Loucy (cell line): ENCODE data around the gene MRNIP.

Experiments used
- H2AFZ ChIP-seq: fragments of 200-600 bp; sonication (generic); 2 replicates; pipeline ENCODE4 v1.6.0; 2016; ENCODE audit warnings: antibody characterized with exemption, mild to moderate bottlenecking, low read length, moderate library complexity
- H3F3A ChIP-seq: fragments of 200-600 bp; 2 replicates; pipeline ENCODE4 v1.6.0; 2016; ENCODE audit warnings: antibody characterized with exemption, low read depth, mild to moderate bottlenecking
- H3K27me3 ChIP-seq: fragments of 200-600 bp; sonication (generic); 2 replicates; pipeline ENCODE4 v1.6.1; 2014; ENCODE audit warnings: low read length, mild to moderate bottlenecking; ENCODE audit not compliant: insufficient read depth, poor library complexity, severe bottlenecking
- H3K36me3 ChIP-seq: fragments of 200-600 bp; sonication (generic); 2 replicates; pipeline ENCODE4 v1.6.1; 2016; ENCODE audit warnings: low read length; ENCODE audit not compliant: insufficient read depth
- H3K4me1 ChIP-seq: fragments of 200-600 bp; sonication (generic); 2 replicates; pipeline ENCODE4 v1.5.1; 2014; ENCODE audit warnings: low read length, mild to moderate bottlenecking; ENCODE audit not compliant: insufficient read depth, poor library complexity, severe bottlenecking
- H3K4me2 ChIP-seq: fragments of 200-600 bp; sonication (generic); 2 replicates; pipeline ENCODE4 v1.6.0; 2014; ENCODE audit warnings: antibody characterized with exemption, low read length, low read depth, mild to moderate bottlenecking; ENCODE audit not compliant: poor library complexity, severe bottlenecking
- H3K4me3 ChIP-seq: fragments of 200-600 bp; sonication (generic); 2 replicates; pipeline ENCODE4 v1.5.1; 2014; ENCODE audit warnings: low read length, mild to moderate bottlenecking, mixed read lengths; ENCODE audit not compliant: poor library complexity, severe bottlenecking
- H3K79me2 ChIP-seq: fragments of 200-600 bp; sonication (generic); 2 replicates; pipeline ENCODE4 v1.6.1; 2014; ENCODE audit warnings: low read length; ENCODE audit not compliant: insufficient read depth
- H3K9ac ChIP-seq: fragments of 200-600 bp; sonication (generic); 2 replicates; pipeline ENCODE4 v1.6.0; 2014; ENCODE audit warnings: mild to moderate bottlenecking, low read depth, low read length, moderate library complexity; ENCODE audit not compliant: poor library complexity, severe bottlenecking
- H3K9me2 ChIP-seq: fragments of 200-600 bp; sonication (generic); replicated peaks from 2 replicates; pipeline ENCODE4 v1.6.1; 2016; ENCODE audit warnings: low read depth, low read length, mixed read lengths
- H3K9me3 ChIP-seq: fragments of 200-600 bp; sonication (generic); 2 replicates; pipeline ENCODE4 v1.6.1; 2014; ENCODE audit warnings: mild to moderate bottlenecking, antibody characterized with exemption, low read length, low read depth; ENCODE audit not compliant: insufficient read depth
- H4K20me1 ChIP-seq: fragments of 200-600 bp; sonication (generic); 2 replicates; pipeline ENCODE4 v1.6.0; 2014; ENCODE audit warnings: antibody characterized with exemption, low read length, mild to moderate bottlenecking; ENCODE audit not compliant: insufficient read depth, poor library complexity, severe bottlenecking
- EZH2phosphoT487 ChIP-seq: fragments of 200-600 bp; IDR thresholded peaks from 2 replicates; pipeline ENCODE4 v1.6.1; 2018; ENCODE audit warnings: antibody characterized with exemption, mild to moderate bottlenecking, moderate library complexity, borderline replicate concordance
- TF ChIP-seq, protein P1 (sequence below): fragments of 200-600 bp; sonication (generic); conservative IDR thresholded peaks from 2 replicates; pipeline ENCODE4 v1.5.1; 2014; ENCODE audit warnings: mild to moderate bottlenecking, antibody characterized with exemption, low read length

MRNIP gene, protein sequence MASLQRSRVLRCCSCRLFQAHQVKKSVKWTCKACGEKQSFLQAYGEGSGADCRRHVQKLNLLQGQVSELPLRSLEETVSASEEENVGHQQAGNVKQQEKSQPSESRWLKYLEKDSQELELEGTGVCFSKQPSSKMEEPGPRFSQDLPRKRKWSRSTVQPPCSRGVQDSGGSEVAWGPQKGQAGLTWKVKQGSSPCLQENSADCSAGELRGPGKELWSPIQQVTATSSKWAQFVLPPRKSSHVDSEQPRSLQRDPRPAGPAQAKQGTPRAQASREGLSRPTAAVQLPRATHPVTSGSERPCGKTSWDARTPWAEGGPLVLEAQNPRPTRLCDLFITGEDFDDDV

GRCh38 chr5:179858586-179859427, at the start of gene MRNIP:
Gene MRNIP (minus strand): TSS chr5:179858817. CDS start chr5:179858796, 21 bp downstream.
- Histone ChIP-seq H3K79me2 (no peaks in the 10 kb centered on the region), H3K27me3 (no peaks in the 10 kb centered on the region), H2AFZ (peak within 1 kb of the TSS; percentile 89), H3K9ac (peak within 1 kb of the TSS; percentile 80), H3K4me2 (peak within 1 kb of the TSS; percentile 72), H3K4me3 (peak within 1 kb of the TSS; percentile 92), H3K4me1 (no peaks in the 10 kb centered on the region), H4K20me1 (no peaks in the 10 kb centered on the region), H3K9me3 (no peaks in the 10 kb centered on the region), H3K9me2 (no peaks in the 10 kb centered on the region), H3K36me3 (no peaks in the 10 kb centered on the region), H3F3A (no peaks in the 10 kb centered on the region)
- no peak for TF ChIP-seq EZH2phosphoT487
- TF ChIP-seq, protein P1, sequence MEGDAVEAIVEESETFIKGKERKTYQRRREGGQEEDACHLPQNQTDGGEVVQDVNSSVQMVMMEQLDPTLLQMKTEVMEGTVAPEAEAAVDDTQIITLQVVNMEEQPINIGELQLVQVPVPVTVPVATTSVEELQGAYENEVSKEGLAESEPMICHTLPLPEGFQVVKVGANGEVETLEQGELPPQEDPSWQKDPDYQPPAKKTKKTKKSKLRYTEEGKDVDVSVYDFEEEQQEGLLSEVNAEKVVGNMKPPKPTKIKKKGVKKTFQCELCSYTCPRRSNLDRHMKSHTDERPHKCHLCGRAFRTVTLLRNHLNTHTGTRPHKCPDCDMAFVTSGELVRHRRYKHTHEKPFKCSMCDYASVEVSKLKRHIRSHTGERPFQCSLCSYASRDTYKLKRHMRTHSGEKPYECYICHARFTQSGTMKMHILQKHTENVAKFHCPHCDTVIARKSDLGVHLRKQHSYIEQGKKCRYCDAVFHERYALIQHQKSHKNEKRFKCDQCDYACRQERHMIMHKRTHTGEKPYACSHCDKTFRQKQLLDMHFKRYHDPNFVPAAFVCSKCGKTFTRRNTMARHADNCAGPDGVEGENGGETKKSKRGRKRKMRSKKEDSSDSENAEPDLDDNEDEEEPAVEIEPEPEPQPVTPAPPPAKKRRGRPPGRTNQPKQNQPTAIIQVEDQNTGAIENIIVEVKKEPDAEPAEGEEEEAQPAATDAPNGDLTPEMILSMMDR = no peak

DNA sequence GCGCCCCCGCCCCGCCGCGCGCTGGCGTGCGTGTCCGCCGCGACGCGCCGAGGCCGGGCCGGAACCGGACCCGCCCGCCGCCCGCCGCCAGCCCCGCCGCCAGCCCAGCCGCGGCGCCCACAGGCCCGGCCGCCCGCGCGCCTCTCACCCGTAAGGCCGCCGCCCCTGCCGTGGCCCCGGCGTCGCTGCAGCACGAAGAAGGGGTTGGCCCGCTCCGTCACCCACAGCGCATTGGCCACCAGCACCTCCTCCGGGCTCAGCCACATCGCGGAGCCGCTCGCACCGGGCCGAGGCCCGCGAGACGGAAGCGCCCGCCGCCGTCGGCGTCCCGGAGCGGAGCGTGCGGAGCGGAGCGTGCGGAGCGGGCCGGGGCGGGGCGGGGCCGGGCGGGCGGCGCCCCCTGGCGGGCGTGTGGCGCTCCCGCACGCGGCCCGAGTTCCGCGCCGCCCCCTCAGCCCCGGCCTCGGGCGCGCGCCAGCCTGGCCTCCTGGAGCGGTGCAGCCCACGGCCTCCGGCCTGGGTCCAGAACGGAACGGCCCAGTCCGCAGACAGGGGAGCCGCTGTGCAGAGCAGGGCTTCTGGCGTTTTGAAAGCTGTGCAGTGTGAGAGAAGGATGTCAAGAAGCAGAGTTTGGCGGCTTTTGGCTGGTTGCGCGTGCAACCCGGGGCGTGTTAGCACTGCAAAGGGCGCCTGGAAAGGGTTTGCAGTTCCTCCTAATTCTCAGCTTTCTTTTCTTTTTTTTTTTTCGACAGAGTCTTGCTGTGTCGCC, 49.1 kb upstream of the MRNIP start, which contains the start of gene TBC1D9B:
Gene TBC1D9B (minus strand): TSS at position 342 of the 769 bp plus-strand sequence. CDS start 76 bp downstream, at position 266.
- no peaks in the 10 kb centered on the region for H3K27me3 ChIP-seq

More for the DNA sequence above, 49.1 kb upstream of the MRNIP start, which contains the start of gene TBC1D9B:
- Histone ChIP-seq H3K4me2 (peak within 1 kb of the TSS; percentile 81), H3K36me3 (no peaks in the 10 kb centered on the region), H3K79me2 (peaks cover 28% of the 10 kb centered on the region), H2AFZ (peak within 1 kb of the TSS; percentile 60), H3K4me3 (peak within 1 kb of the TSS; percentile 81), H3K9ac (peak within 1 kb of the TSS; percentile 65), H3F3A (no peaks in the 10 kb centered on the region), H3K9me3 (no peaks in the 10 kb centered on the region), H3K4me1 (peaks cover 11% of the 10 kb centered on the region), H3K9me2 (no peaks in the 10 kb centered on the region), H4K20me1 (no peaks in the 10 kb centered on the region)
- no peak for TF ChIP-seq EZH2phosphoT487
- TF ChIP-seq, protein P1 = no peak
